K562 (cell line): ENCODE measurements around the gene CLCNKB. TPM values are rescaled to one million over a fixed set of nuclear protein-coding genes. Genes with fewer than 3 reads are reported as not detected.

Experiments
- ATAC-seq: fragments of 200-7000 bp; cut with Tn5 transposase; 3 replicates; pipeline ENCODE4 v1.9.1; 2020; ENCODE audit warnings: moderate library complexity
- BruUV-seq: library from RNA; stranded (reverse); fragments of 400-500 nt; replicated peaks from 2 replicates; lab custom pipeline; 2021; lab: Mats Ljungman, UMichigan
- CTCF ChIA-PET: fragments of 300-600 bp; formaldehyde crosslinking; extraction: SDS; loops from one replicate; lab custom pipeline; 2021; ENCODE audit warnings: low intra/inter-chr PET ratio; lab: Yijun Ruan, JAX
- POLR2A ChIA-PET: fragments of 300-600, 350-650 bp; sonication (Branson Sonifier 250); formaldehyde crosslinking; extraction: SDS; loops from one replicate; lab custom pipeline; 2021; ENCODE audit warnings: antibody characterized with exemption, inconsistent platforms; lab: Yijun Ruan, JAX
- DNase-seq, 4 experiments: peaks; one replicate each; pipeline versions ENCODE4 v3.0.0 to v3.0.0-alpha.2; 2011 to 2018; ENCODE audit warnings: low spot score in 3 of 4, mixed read lengths in 3 of 4; ENCODE audit errors: extremely low read depth in 1 of 4
- FAIRE-seq: peaks from 2 replicates; lab custom pipeline; 2011; peaks lifted over from hg19 to GRCh38; lab: Jason Lieb, UNC
- H2AFZ ChIP-seq: 2 replicates; pipeline ENCODE4 v1.6.0; 2011; ENCODE audit warnings: low read depth, low read length, control low read depth, inconsistent platforms
- H3K27ac ChIP-seq: fragments of 200-600 bp; 3 replicates; pipeline ENCODE4 v1.8.0; 2011; ENCODE audit warnings: low read depth, mild to moderate bottlenecking, control low read depth, inconsistent platforms, low read length, moderate library complexity, mixed read lengths; ENCODE audit errors: extremely low read depth
- H3K27me3 ChIP-seq, 2 experiments: fragments of 300-600 bp in 1 of 2; 2 replicates in 1 of 2; 3 replicates in 1 of 2; pipeline versions ENCODE4 v1.6.0 to v1.8.0; 2011; ENCODE audit warnings: inconsistent platforms in 2 of 2, low read length in 2 of 2, mild to moderate bottlenecking in 1 of 2, mixed read lengths in 1 of 2, moderate library complexity in 1 of 2; ENCODE audit not compliant: control insufficient read depth in 2 of 2, insufficient read depth in 2 of 2
- H3K36me3 ChIP-seq: fragments of 300-600 bp; 3 replicates; pipeline ENCODE4 v1.8.0; 2011; ENCODE audit warnings: mild to moderate bottlenecking, low read length, inconsistent platforms; ENCODE audit not compliant: control insufficient read depth, insufficient read depth
- H3K4me1 ChIP-seq, 2 experiments: fragments of 200-600 bp in 1 of 2; replicated peaks in 1 of 2; 2 replicates in 1 of 2; 3 replicates in 1 of 2; pipeline versions ENCODE4 v1.5.1 to v1.8.0; 2011; ENCODE audit warnings: inconsistent platforms in 2 of 2, low read length in 2 of 2, mild to moderate bottlenecking in 1 of 2, mixed read lengths in 1 of 2, moderate library complexity in 1 of 2; ENCODE audit not compliant: control insufficient read depth in 2 of 2, insufficient read depth in 2 of 2
- H3K4me2 ChIP-seq: 2 replicates; pipeline ENCODE4 v1.6.1; 2011; ENCODE audit warnings: low read length, control low read depth, inconsistent platforms, mixed read lengths; ENCODE audit not compliant: insufficient read depth
- H3K4me3 ChIP-seq: fragments of 200-600 bp; sonication (generic), shearing (Covaris generic); 2 replicates; pipeline ENCODE4 v1.5.1; 2016; ENCODE audit warnings: control low read depth, inconsistent platforms
- H3K79me2 ChIP-seq: fragments of 200-600 bp; 3 replicates; pipeline ENCODE4 v1.8.0; 2011; ENCODE audit warnings: low read length, inconsistent platforms; ENCODE audit not compliant: control insufficient read depth, insufficient read depth
- H3K9ac ChIP-seq, 2 experiments: 2 replicates each; pipeline versions ENCODE4 v1.6.0 to v1.6.1; 2011; ENCODE audit warnings: low read depth in 2 of 2, low read length in 2 of 2, control low read depth in 1 of 2, inconsistent platforms in 1 of 2, mild to moderate bottlenecking in 1 of 2, mixed read lengths in 1 of 2; ENCODE audit not compliant: insufficient read depth in 1 of 2
- H3K9me1 ChIP-seq: one replicate; pipeline ENCODE4 v1.6.0; 2011; ENCODE audit warnings: inconsistent platforms, mild to moderate bottlenecking, low read length, moderate library complexity; ENCODE audit not compliant: control insufficient read depth, insufficient read depth
- H3K9me3 ChIP-seq: replicated peaks from 2 replicates; pipeline ENCODE4 v1.5.1; 2011; ENCODE audit warnings: low read depth, low read length, inconsistent platforms; ENCODE audit not compliant: control insufficient read depth, insufficient read depth
- H4K20me1 ChIP-seq: replicated peaks from 2 replicates; pipeline ENCODE4 v1.6.1; 2011; ENCODE audit warnings: low read length, inconsistent platforms, mixed read lengths; ENCODE audit not compliant: control insufficient read depth, insufficient read depth
- CBX1 ChIP-seq: sonication (generic); IDR thresholded peaks from 2 replicates; pipeline ENCODE4 v1.6.1; 2016; ENCODE audit warnings: antibody characterized with exemption, low read depth, mild to moderate bottlenecking
- KLF1 ChIP-seq: fragments of 450-650 bp; IDR thresholded peaks from 2 replicates; pipeline ENCODE4 v1.6.1; 2016; ENCODE audit warnings: missing genetic modification characterization, missing compliant biosample characterization
- MYNN ChIP-seq, 2 experiments: sonication (generic); formaldehyde crosslinking in 1 of 2; IDR thresholded peaks; 2 replicates each; pipeline versions ENCODE4 v1.5.0 to v1.6.1; 2016 to 2020; ENCODE audit warnings: antibody characterized with exemption in 1 of 2, missing genetic modification reagents in 1 of 2
- NELFE ChIP-seq: IDR thresholded peaks from 2 replicates; pipeline ENCODE4 v1.6.1; 2011; ENCODE audit warnings: mild to moderate bottlenecking; ENCODE audit not compliant: insufficient read depth, insufficient read length
- PRDM10 ChIP-seq: fragments of 450-650 bp; IDR thresholded peaks from 2 replicates; pipeline ENCODE4 v1.6.1; 2018; ENCODE audit not compliant: partially characterized antibody
- WGBS: fragments of 100-300 bp; shearing (Covaris generic); methylation state at CpG from one replicate; pipeline ENCODE4 v1.1.6; 2016; ENCODE audit warnings: low coverage, mixed read lengths; ENCODE audit not compliant: insufficient coverage; ENCODE audit errors: missing lambda C conversion rate; 5-methylcytosine and 5-hydroxymethylcytosine counted together
- in situ Hi-C: fragments of 300-500 bp; cut with MboI; formaldehyde crosslinking; loops from 4 replicates; pipeline ENCODE4 v1.15.0; 2018; ENCODE audit warnings: inconsistent platforms, mixed read lengths
- intact Hi-C: fragments of 100-400 bp; cut with micrococcal nuclease; formaldehyde crosslinking; loops from 2 replicates; pipeline ENCODE4 v1.14.2; 2022
- polyA plus RNA-seq, 8 experiments: library from polyadenylated mRNA; depleted of rRNA in 4 of 8; stranded (reverse) in 5 of 8; unstranded in 3 of 8; fragments of >200 nt; fragmentation: Nextera tagmentation in 2 of 8; fragmentation: Illumina TruSeq in 1 of 8; extraction: Ambion mirVana in 2 of 8; extraction: Trizol in 1 of 8; gene quantifications; 2 replicates each; pipeline versions ENCODE4 v1.2.1 to v1.2.3, GENCODE V29; 2011 to 2014; ENCODE audit warnings: inconsistent platforms in 1 of 8, missing spikeins in 1 of 8
- total RNA-seq, 7 experiments: library from RNA; depleted of rRNA in 6 of 7; stranded (reverse); fragments of >200 nt in 6 of 7; fragmentation: Illumina TruSeq in 2 of 7; extraction: Trizol in 2 of 7; gene quantifications; 2 replicates each; pipeline versions ENCODE4 v1.2.1 to v1.2.3, GENCODE V29; 2011 to 2021; ENCODE audit warnings: low replicate concordance in 1 of 7

The CLCNKB gene
- total and polyA plus RNA-seq, 9 of the 15 experiments (the other 6 are each of a cell fraction or from before 2014, with no cell fraction given) = 0.08 to 1.7 (median 0.64) TPM

DNA sequence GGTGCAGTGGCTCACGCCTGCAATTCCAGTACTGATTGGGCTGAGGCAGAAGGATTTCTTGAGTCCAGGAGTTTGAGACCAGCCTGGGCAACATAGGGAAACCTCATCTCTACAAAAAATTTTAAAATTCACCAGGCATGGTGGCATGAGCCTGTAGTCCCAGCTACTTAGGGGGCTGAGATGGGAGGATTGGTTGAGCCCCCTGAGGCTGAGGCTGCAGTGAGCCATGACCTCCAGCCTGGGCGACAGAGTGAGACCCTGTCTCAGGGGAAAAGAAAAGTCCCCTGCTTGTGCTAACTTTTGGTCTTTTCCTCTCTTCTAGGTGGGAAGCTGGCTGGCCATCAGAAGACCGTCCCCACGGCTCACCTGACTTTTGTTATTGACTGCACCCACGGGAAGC is 38.0 kb upstream of the CLCNKB start:
- Histone ChIP-seq H2AFZ (no peak overlapping the region), H3K9me3 (no peaks in the 10 kb centered on the region), H3K79me2 (no peaks in the 10 kb centered on the region), H3K4me1 (peaks cover 8 to 13% of the 10 kb centered on the region in 2 experiments; a peak in 4 of 5 replicates), H4K20me1 (no peaks in the 10 kb centered on the region), H3K36me3 (no peaks in the 10 kb centered on the region), H3K9ac (peak overlapping the region in 1 of 2 experiments; percentile 74; a peak in 2 of 4 replicates), H3K4me2 (no peak overlapping the region), H3K27me3 (peaks cover 2 to 11% of the 10 kb centered on the region in 2 experiments; a peak in 2 of 5 replicates), H3K4me3 (no peak overlapping the region), H3K9me1 (no peaks in the 10 kb centered on the region), H3K27ac (no peak overlapping the region)
- ChIA-PET CTCF (no interaction called here), POLR2A (interaction anchor here (0.6 to 0.8 kb wide), 3 partner anchors 241 to 700 kb away, joined by 3 read pairs; no protein-coding TSS in a partner anchor)
- ATAC-seq = no peak
- in situ Hi-C loops = no loop called here
- FAIRE-seq = no peak
- BruUV-seq = no TSS peak
- no peak for DNase-seq
- 16% methylated on average over 5 of the region's 5 CpGs for WGBS
- intact Hi-C loops = loop anchor here (5.0 kb wide), 1 partner anchor 67 kb away; the partner anchor contains the start of gene FAM131C
- no peak for TF ChIP-seq KLF1 (tag)
- no peak for TF ChIP-seq MYNN (IDR thresholded peaks at IDR 0.05)
- no peak for TF ChIP-seq MYNN (CRISPR knock-in tag; IDR thresholded peaks at IDR 0.05)
- no peak for TF ChIP-seq NELFE
- no peak for TF ChIP-seq CBX1
- peak; percentile 88 for TF ChIP-seq PRDM10
